Measurements from ENCODE around the gene NRIP1. TPM values are rescaled to one million over a fixed set of nuclear protein-coding genes. Genes with fewer than 3 reads are reported as not detected.
A peak's percentile ranks its signal among the peaks of the same experiment; 100 is the strongest.

NRIP1 gene
- total and polyA plus RNA-seq, 2 experiments from 2014 or later, result 12.5 to 31.2 TPM

- Histone ChIP-seq H3K4me2 (ENCODE audit: unreplicated experiment) (peak overlapping the region; percentile 96), H4K20me1 (ENCODE audit: insufficient read depth) (no peaks in the 10 kb centered on the region; the same call in 1 of the 2 replicates), H3K36me3 (ENCODE audit: low read depth) (no peaks in the 10 kb centered on the region), H3K79me2 (ENCODE audit: insufficient read depth) (peaks cover 74% of the 10 kb centered on the region), H3K27ac (peak overlapping the region; percentile 83), H3K27me3 (replicated peaks; ENCODE audit: insufficient read depth) (no peaks in the 10 kb centered on the region), H3K9me2 (ENCODE audit: insufficient read depth) (no peaks in the 10 kb centered on the region), H3K9ac (peak overlapping the region; percentile 91), H3K4me3 (peak overlapping the region; percentile 96), H3K9me3 (ENCODE audit: low read depth) (no peaks in the 10 kb centered on the region), H3K4me1 (ENCODE audit: insufficient read depth) (peaks cover 60% of the 10 kb centered on the region), H2AFZ (no peak overlapping the region), H3F3A (ENCODE audit: insufficient read depth) (peaks cover 68% of the 10 kb centered on the region)
- in situ Hi-C loops (cut with MboI), result no loop called here
- WGBS, 2 experiments (ENCODE audit: low coverage in 1 of 2, low lambda C conversion rate in 2 of 2, missing lambda C conversion rate in 2 of 2), result 19% methylated on average over 6 of the region's 6 CpGs
- no peak for DNase-seq
- TF ChIP-seq EZH2phosphoT487 (IDR thresholded peaks at IDR 0.05; ENCODE audit: insufficient read depth, low read depth) (no peak), EZH2 (IDR thresholded peaks at IDR 0.05; ENCODE audit: insufficient read depth, poor library complexity, severe bottlenecking) (no peak)
Measured at GRCh38 chr21:15061747-15062605, 2.8 kb downstream of the NRIP1 start.

- Histone ChIP-seq H3F3A (ENCODE audit: insufficient read depth) (peaks cover 65% of the 10 kb centered on the region), H4K20me1 (ENCODE audit: insufficient read depth) (peaks cover under 1% of the 10 kb centered on the region; the same call in 1 of the 2 replicates), H2AFZ (no peak overlapping the region), H3K9me3 (ENCODE audit: low read depth) (no peaks in the 10 kb centered on the region), H3K4me3 (peak overlapping the region; percentile 96), H3K4me2 (ENCODE audit: unreplicated experiment) (peak overlapping the region; percentile 96), H3K27me3 (replicated peaks; ENCODE audit: insufficient read depth) (no peaks in the 10 kb centered on the region), H3K4me1 (ENCODE audit: insufficient read depth) (peaks cover 63% of the 10 kb centered on the region), H3K9me2 (ENCODE audit: insufficient read depth) (no peaks in the 10 kb centered on the region), H3K9ac (peak overlapping the region; percentile 91), H3K27ac (peak overlapping the region; percentile 83), H3K79me2 (ENCODE audit: insufficient read depth) (peaks cover 81% of the 10 kb centered on the region), H3K36me3 (ENCODE audit: low read depth) (no peaks in the 10 kb centered on the region)
- TF ChIP-seq EZH2 (IDR thresholded peaks at IDR 0.05; ENCODE audit: insufficient read depth, poor library complexity, severe bottlenecking), result no peak
- TF ChIP-seq EZH2phosphoT487 (IDR thresholded peaks at IDR 0.05; ENCODE audit: insufficient read depth, low read depth), result no peak
- DNase-seq, result no peak
- in situ Hi-C loops (cut with MboI), result no loop called here
- WGBS, 2 experiments (ENCODE audit: low coverage in 1 of 2, low lambda C conversion rate in 2 of 2, missing lambda C conversion rate in 2 of 2), result 40 to 49% methylated on average over 4 of the region's 4 CpGs
Measured at GRCh38 chr21:15061279-15061678, 3.5 kb downstream of the NRIP1 start.

- TF ChIP-seq EZH2phosphoT487 (IDR thresholded peaks at IDR 0.05; ENCODE audit: insufficient read depth, low read depth), result no peak
- TF ChIP-seq EZH2 (IDR thresholded peaks at IDR 0.05; ENCODE audit: insufficient read depth, poor library complexity, severe bottlenecking), result no peak
- Histone ChIP-seq H3K4me1 (ENCODE audit: insufficient read depth) (peaks cover 69% of the 10 kb centered on the region), H2AFZ (no peak overlapping the region), H3K9me2 (ENCODE audit: insufficient read depth) (no peaks in the 10 kb centered on the region), H3F3A (ENCODE audit: insufficient read depth) (peaks cover 61% of the 10 kb centered on the region), H3K9me3 (ENCODE audit: low read depth) (no peaks in the 10 kb centered on the region), H3K27me3 (replicated peaks; ENCODE audit: insufficient read depth) (no peaks in the 10 kb centered on the region), H3K27ac (peak overlapping the region; percentile 83), H3K4me3 (peak overlapping the region; percentile 96), H3K36me3 (ENCODE audit: low read depth) (no peaks in the 10 kb centered on the region), H3K4me2 (ENCODE audit: unreplicated experiment) (peak overlapping the region; percentile 96), H3K9ac (peak overlapping the region; percentile 91), H3K79me2 (ENCODE audit: insufficient read depth) (peaks cover 87% of the 10 kb centered on the region), H4K20me1 (ENCODE audit: insufficient read depth) (peaks cover 6% of the 10 kb centered on the region; the same call in 1 of the 2 replicates)
- WGBS, 2 experiments (ENCODE audit: low coverage in 1 of 2, low lambda C conversion rate in 2 of 2, missing lambda C conversion rate in 2 of 2), result 5% methylated on average over 2 of the region's 2 CpGs
- DNase-seq, result peak; percentile 48
- in situ Hi-C loops (cut with MboI), result no loop called here
Measured at GRCh38 chr21:15060543-15061175, 4.1 kb downstream of the NRIP1 start.

GRCh38 chr21:15059397-15059796 lies 5.4 kb downstream of the NRIP1 start:
- no peak for TF ChIP-seq EZH2 (IDR thresholded peaks at IDR 0.05; ENCODE audit: insufficient read depth, poor library complexity, severe bottlenecking)
- no peak for TF ChIP-seq EZH2phosphoT487 (IDR thresholded peaks at IDR 0.05; ENCODE audit: insufficient read depth, low read depth)
- H4K20me1 ChIP-seq (ENCODE audit: insufficient read depth), result peaks cover 7% of the 10 kb centered on the region; the same call in 1 of the 2 replicates
- no peaks in the 10 kb centered on the region for H3K9me3 ChIP-seq (ENCODE audit: low read depth)
- no peaks in the 10 kb centered on the region for H3K9me2 ChIP-seq (ENCODE audit: insufficient read depth)
- H2AFZ ChIP-seq, result no peak overlapping the region
- H3F3A ChIP-seq (ENCODE audit: insufficient read depth), result peaks cover 61% of the 10 kb centered on the region
- H3K4me2 ChIP-seq (ENCODE audit: unreplicated experiment), result peak overlapping the region; percentile 96
- H3K79me2 ChIP-seq (ENCODE audit: insufficient read depth), result peaks cover 100% of the 10 kb centered on the region
- in situ Hi-C loops (cut with MboI), result no loop called here
- H3K4me1 ChIP-seq (ENCODE audit: insufficient read depth), result peaks cover 72% of the 10 kb centered on the region
- no peak for DNase-seq
- H3K27ac ChIP-seq, result peak overlapping the region; percentile 83
- H3K9ac ChIP-seq, result peak overlapping the region; percentile 91
- peak overlapping the region; percentile 96 for H3K4me3 ChIP-seq
- no peaks in the 10 kb centered on the region for H3K36me3 ChIP-seq (ENCODE audit: low read depth)
- H3K27me3 ChIP-seq (replicated peaks; ENCODE audit: insufficient read depth), result no peaks in the 10 kb centered on the region

Measured in GM23248 (cell line).